GM21423 (cell line): ENCODE data around the gene TAF10.

Experiments used
- ATAC-seq: cut with Tn5 transposase; IDR thresholded peaks from one replicate; pipeline ENCODE4 v1.9.1; 2021; ENCODE audit warnings: mild to moderate bottlenecking, moderate library complexity; ENCODE audit not compliant: unreplicated experiment

The TAF10 gene

GRCh38 chr11:6625832-6626420, 13.9 kb upstream of the TAF10 start:
- no peak for ATAC-seq

- ATAC-seq, result no peak
These were observed 13.3 kb upstream of the TAF10 start for GRCh38 chr11:6625156-6625831.

DNA sequence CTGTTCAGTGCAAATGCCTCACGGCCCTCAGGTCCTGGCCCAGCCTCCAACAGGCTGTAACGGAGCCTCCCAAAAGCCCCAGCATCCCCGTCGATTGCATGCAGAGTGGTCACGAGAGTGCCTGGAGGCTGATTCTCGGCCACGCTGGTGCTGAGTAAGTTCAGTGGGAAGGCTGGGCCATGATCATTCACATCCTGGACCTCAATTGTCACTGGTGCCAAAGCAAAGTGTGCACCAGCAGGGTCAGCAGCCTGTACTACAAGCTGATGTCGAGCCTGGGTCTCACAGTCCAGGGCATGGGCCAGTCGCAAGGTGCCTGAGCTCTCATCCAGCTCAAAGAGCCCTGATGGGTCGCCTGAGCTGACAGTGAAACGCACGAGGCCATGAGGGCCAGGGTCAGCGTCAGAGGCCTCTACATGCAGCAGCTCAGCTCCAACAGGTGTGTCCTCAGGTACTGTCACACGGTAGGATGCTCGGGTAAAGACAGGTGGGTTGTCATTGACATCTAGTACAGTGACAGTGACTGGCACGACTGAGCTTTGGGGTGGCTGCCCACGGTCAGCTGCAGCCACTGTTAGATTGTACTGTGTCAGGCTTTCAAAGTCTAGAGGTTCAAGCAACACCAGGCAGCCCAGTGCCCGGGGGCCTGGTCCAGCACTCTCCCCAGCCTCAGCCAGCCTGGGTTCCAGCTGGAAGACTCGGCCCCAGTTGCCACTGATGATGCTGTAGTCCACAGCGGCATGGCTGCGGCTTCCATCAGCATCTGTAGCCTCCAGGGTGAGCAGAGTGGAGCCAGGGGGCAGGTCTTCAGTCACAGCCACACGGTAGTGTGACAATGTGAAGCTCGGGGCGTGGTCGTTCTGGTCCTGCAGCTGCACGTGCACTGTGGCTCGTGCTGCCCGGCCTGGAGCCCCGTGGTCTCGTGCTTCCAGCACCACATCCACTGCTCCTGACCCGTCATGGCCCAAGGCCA, 11.7 kb upstream of the TAF10 start:
- ATAC-seq, result no peak

- no peak for ATAC-seq
These were observed 10.5 kb upstream of the TAF10 start for GRCh38 chr11:6622261-6623171.

- ATAC-seq, result no peak
These were observed 9.7 kb upstream of the TAF10 start for GRCh38 chr11:6621711-6622211.

- ATAC-seq, result no peak
These were observed 8.6 kb upstream of the TAF10 start for GRCh38 chr11:6620636-6621035.

DNA sequence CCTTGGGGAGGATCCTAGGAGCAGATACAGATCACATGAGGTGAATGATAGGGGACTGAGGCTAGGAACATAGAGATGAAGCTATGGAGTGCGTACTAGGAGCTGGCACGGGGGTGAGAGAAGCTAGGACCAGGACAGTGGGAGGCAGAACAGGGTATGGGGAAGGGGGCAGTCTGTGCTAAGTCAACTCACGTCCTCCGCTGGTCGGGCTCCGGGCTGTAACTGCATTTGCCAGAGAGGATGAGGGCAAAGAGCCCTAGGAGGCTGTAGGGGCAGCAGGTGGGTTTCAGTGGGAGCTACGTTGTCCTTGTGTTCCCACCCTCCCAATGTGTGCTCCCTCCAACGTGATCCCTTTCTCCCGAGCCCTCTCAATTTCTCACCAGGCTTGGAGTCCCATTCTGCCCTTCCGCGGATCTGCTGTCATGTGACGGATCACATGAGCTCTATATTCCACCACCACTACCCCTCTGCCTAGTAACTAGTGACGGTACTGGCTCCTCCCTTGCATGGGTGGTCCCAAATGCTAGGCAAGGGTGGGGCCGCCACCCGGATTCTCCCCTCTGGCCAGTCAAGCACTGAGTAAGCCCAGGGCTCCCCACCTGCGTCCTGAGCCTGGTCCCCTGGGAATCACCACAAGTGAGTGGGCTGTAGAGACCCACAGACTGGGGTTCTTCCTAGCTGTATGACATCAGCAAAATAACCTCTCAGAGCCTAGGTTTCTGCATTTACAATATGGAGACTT, 7.2 kb upstream of the TAF10 start, which contains the start of gene TPP1:
TSS of gene TPP1 (minus strand) at position 419 of the 742 bp plus-strand sequence. CDS start at position 397, 22 bp downstream.
- ATAC-seq, result peak; percentile 99

GRCh38 chr11:6618117-6619003, 6.3 kb upstream of the TAF10 start:
- ATAC-seq, result no peak

DNA sequence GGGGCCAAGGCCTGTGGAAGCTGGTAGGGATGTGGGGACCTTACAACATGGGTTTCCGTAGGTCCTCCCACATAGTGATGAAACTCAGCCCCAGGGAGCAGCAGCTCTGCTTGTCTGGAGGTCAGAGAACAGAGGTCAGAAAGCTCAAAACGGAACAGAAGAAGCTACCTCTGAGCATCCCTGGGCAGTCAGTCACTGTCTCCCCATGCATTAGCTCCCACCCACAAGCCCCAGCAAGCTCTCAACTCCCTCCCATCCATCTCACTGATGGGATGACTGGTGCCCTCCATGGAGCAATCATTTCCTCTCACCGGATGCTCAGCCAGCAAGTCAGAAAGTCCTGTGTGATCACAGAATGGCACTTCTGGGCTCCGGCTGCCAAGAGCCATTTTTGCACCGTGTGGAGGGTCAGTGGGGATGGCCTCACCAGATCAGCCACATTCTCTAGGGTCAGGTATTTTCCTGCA, 5.3 kb upstream of the TAF10 start:
- ATAC-seq, result no peak

DNA sequence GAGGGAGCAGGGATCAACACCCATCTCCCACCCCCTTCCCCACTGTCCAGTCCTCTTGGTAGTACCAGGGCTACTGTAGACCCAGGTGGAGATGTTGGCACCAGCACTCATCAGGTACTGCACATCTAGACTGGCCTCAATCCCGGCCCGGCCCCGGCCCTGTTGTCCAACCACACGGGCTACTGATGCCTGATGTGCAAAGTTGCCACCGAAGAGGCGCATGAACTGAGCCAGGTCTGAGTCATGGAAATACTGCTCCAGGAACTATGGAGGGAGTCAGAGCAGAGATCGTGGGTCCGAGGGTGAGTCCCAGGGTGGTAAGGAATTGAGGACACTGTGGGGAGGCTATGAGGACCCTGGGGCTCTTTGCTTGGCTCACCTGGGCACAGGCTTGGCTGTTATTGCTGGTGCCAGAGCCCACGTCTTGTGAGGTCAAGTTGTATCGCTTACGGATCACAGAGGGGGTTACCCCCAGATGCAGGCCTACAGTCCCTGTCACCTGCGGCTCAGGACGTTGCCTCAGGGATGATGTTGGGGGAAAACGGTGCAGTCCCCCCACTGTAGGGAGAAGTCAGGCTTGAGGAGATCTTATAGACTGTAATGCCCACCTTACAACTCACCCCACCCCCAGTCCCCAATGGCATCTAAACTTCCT, 4.7 kb upstream of the TAF10 start:
- no peak for ATAC-seq

DNA sequence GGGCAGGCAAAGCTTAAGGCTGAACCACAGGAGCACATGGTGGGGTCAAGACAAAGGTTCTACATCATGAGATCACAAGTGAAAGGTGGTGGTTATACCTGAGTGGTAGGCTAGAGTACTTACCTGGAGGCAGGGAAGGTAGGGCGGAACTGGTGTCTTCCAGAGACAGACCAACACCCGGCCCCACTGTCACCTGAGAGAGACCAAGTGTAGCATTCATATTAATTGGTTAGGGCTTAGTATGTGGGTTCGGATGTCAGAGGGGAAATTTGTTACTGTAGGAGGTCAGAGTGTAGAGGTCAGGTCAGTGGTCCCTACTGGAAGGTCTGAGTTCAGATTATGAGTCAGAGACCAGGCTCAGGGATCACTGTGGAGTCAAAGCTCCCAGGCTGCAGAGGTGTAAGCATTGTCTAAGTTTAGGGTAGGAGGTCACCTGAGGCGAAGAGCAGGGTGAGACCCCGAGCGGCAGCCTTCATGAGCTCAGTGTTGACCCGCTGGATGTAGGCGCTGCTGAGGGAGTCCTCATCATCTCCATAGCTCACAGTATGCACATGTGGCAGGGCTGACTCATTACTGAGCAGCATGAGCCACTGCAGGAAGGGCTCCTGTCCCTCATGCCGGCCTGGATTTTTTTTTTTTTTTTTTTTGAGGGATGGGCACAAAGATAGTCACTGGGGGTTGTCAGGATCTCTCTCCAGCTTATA, 4.0 kb upstream of the TAF10 start:
- ATAC-seq, result no peak

DNA sequence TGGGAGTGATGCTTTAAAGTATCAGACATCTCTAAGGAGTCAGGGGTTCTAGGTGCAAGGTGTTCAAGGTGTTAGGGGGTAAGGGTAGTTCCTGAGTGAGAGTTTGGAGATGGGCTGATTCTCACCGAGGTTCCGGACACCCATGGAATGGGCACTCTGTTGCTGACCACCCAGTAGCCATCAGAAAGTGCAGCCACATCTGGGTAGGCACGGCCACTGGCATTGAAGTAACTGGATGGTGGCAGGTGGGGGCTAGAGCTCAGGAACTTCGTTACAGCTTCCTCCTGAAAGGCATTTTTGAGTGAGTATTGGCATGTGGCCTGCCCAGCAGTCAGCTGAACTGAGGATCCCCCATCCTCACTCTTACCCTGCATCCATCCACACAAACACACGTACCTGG, 3.0 kb upstream of the TAF10 start:
- no peak for ATAC-seq

GRCh38 chr11:6614446-6614845, 2.4 kb upstream of the TAF10 start:
- no peak for ATAC-seq

- ATAC-seq, result no peak
These were observed 1.5 kb upstream of the TAF10 start for GRCh38 chr11:6613496-6613895.

DNA sequence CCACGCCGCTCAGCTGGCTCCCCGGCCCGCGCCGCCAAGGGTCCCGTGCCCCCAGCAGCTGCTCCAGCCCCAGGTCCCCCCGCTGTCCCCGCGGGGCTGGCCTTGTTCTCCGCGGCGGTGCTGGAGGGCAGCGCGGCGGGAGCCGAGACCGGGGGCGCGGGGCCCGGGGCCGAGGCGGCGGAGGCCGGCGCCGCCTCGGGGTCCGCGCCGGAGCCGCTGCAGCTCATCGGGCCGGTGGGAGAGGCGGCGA, 128 bp downstream of the TAF10 start:
- ATAC-seq, result peak; percentile 12

GRCh38 chr11:6611092-6611962, 689 bp downstream of the TAF10 start:
- ATAC-seq, result no peak

DNA sequence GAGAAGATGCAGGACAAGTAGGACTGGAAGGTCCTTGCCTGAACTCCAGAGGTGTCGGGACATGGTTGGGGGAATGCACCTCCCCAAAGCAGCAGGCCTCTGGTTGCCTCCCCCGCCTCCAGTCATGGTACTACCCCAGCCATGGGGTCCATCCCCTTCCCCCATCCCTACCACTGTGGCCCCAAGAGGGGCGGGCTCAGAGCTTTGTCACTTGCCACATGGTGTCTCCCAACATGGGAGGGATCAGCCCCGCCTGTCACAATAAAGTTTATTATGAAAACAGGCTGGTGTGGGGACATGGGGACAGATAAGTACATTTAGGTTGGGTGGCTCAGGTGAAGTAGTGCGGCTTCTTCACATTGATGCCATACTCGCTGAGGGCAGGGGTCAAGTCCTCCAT, 1.4 kb downstream of the TAF10 start:
- ATAC-seq, result no peak
